Stomach (tissue), 9 donors: ENCODE data around the gene MCTP1. TPM values are rescaled to one million over a fixed set of nuclear protein-coding genes. Genes with fewer than 3 reads are reported as not detected.

Source experiments
- DNase-seq, 2 donors: peaks; one replicate each; pipeline versions ENCODE4 v3.0.0 to v3.0.0-alpha.2; 2013 to 2019
- H3K27ac ChIP-seq, 5 donors: fragments of 200-600 bp in 4 of 5; sonication (generic) in 4 of 5; one replicate each; pipeline ENCODE4 v1.5.1; 2013 to 2019; ENCODE audit warnings: mild to moderate bottlenecking in 1 of 5, moderate library complexity in 1 of 5
- H3K27me3 ChIP-seq, 3 donors: fragments of 200-600 bp; sonication (generic); one replicate each; pipeline ENCODE4 v1.5.1; 2017 to 2019; ENCODE audit warnings: mixed run types in 1 of 3
- H3K36me3 ChIP-seq, 4 donors: fragments of 200-600 bp; sonication (generic); 1 replicate in 3 of 4; 2 replicates in 1 of 4; pipeline ENCODE4 v1.5.1; 2016 to 2019
- H3K4me1 ChIP-seq, 4 donors: fragments of 200-600 bp; sonication (generic); one replicate each; pipeline ENCODE4 v1.5.1; 2016 to 2019
- H3K4me3 ChIP-seq, 4 donors: fragments of 200-600 bp; sonication (generic) in 3 of 4; one replicate each; pipeline ENCODE4 v1.5.1; 2016 to 2019; ENCODE audit warnings: mild to moderate bottlenecking in 1 of 4
- H3K9me3 ChIP-seq, 4 donors: fragments of 200-600 bp; sonication (generic); one replicate each; pipeline ENCODE4 v1.5.1; 2016 to 2019
- CTCF ChIP-seq, 7 experiments: fragments of 450-650 bp in 4 of 7; fragments of 200-600 bp in 3 of 7; sonication (generic) in 3 of 7; IDR thresholded peaks; one replicate each; pipeline ENCODE4 v1.5.1; 2016 to 2019; ENCODE audit warnings: antibody characterized with exemption in 7 of 7, control low read depth in 2 of 7, mild to moderate bottlenecking in 1 of 7
- EP300 ChIP-seq: sonication (generic); formaldehyde crosslinking; IDR thresholded peaks from one replicate; pipeline ENCODE4 v1.6.1; 2017; ENCODE audit warnings: antibody characterized with exemption
- POLR2A ChIP-seq, 4 donors: fragments of 450-650 bp; IDR thresholded peaks; one replicate each; pipeline ENCODE4 v1.6.1; 2016; ENCODE audit warnings: antibody characterized with exemption in 4 of 4, control low read depth in 2 of 4, mild to moderate bottlenecking in 1 of 4, moderate library complexity in 1 of 4
- POLR2AphosphoS5 ChIP-seq, 3 donors: sonication (generic); formaldehyde crosslinking; IDR thresholded peaks; one replicate each; pipeline ENCODE4 v1.6.1; 2016; ENCODE audit warnings: antibody characterized with exemption in 3 of 3
- whole genome bisulfite sequencing, 5 donors: extraction: QIAGEN DNeasy Blood & Tissue Kit in 3 of 5; methylation state at CpG; one replicate each; pipeline versions ENCODE4 v1.1.5 to v1.1.7; 2013 to 2018; 5-methylcytosine and 5-hydroxymethylcytosine counted together
- intact Hi-C: fragments of 100-400 bp; cut with DNase I; formaldehyde crosslinking; loops from one replicate; pipeline ENCODE4 v1.15.1; 2023; ENCODE audit warnings: low total_unique reads
- polyA plus RNA-seq, 3 donors: library from polyadenylated mRNA; stranded (reverse); fragments of 200-250 nt; gene quantifications; one replicate each; pipeline ENCODE4 v1.2.3, GENCODE V29; 2013
- total RNA-seq, 5 donors: library from RNA; depleted of rRNA; stranded (reverse); fragments of >200 nt; gene quantifications; one replicate each; pipeline versions ENCODE4 v1.1.0 to v1.2.3, GENCODE V29; 2014 to 2016
- donor health status: healthy with polysubstance abuse.
- donor health status: Bipolar disorder and iron deficiency.
- donor health status: healthy.

MCTP1 gene
- total and polyA plus RNA-seq, 8 donors = 1.4 to 47.9 (median 11.3) TPM

GRCh38 chr5:94855543-94855942, 429.4 kb downstream of the MCTP1 start:
- no peaks in the 10 kb centered on the region for H3K27me3 ChIP-seq
- intact Hi-C loops = no loop called here
- TF ChIP-seq POLR2A (IDR thresholded peaks at IDR 0.05) = no peak
- no peak for TF ChIP-seq EP300
- TF ChIP-seq CTCF (IDR thresholded peaks at IDR 0.05) = no peak
- no peak for TF ChIP-seq POLR2AphosphoS5 (IDR thresholded peaks at IDR 0.05)
- H3K9me3 ChIP-seq = no peaks in the 10 kb centered on the region
- no peak for DNase-seq
- H3K4me3 ChIP-seq = no peak overlapping the region
- WGBS, 5 donors = 49 to 67% (median 53%) methylated on average over 6 of the region's 6 CpGs
- no peaks in the 10 kb centered on the region for H3K36me3 ChIP-seq
- no peak overlapping the region for H3K27ac ChIP-seq
- H3K4me1 ChIP-seq = no peaks in the 10 kb centered on the region

- 68 to 76% (median 72%) methylated on average over 2 of the region's 2 CpGs for WGBS, 5 donors
- no peaks in the 10 kb centered on the region for H3K27me3 ChIP-seq
- intact Hi-C loops = no loop called here
- H3K4me1 ChIP-seq = peaks cover 0 to 6% (median 3%) of the 10 kb centered on the region in 4 donors
- no peaks in the 10 kb centered on the region for H3K9me3 ChIP-seq
- no peak overlapping the region for H3K27ac ChIP-seq
- TF ChIP-seq CTCF (IDR thresholded peaks at IDR 0.05) = no peak
- no peak for TF ChIP-seq POLR2A (IDR thresholded peaks at IDR 0.05)
- TF ChIP-seq EP300 = no peak
- TF ChIP-seq POLR2AphosphoS5 (IDR thresholded peaks at IDR 0.05) = no peak
- no peak overlapping the region for H3K4me3 ChIP-seq
- H3K36me3 ChIP-seq = no peaks in the 10 kb centered on the region
- no peak for DNase-seq
These were observed 431.8 kb downstream of the MCTP1 start for GRCh38 chr5:94853120-94853519.

- peaks cover 0 to 6% (median 3%) of the 10 kb centered on the region in 4 donors for H3K4me1 ChIP-seq
- DNase-seq = no peak
- TF ChIP-seq CTCF (IDR thresholded peaks at IDR 0.05) = no peak
- no peak for TF ChIP-seq EP300
- TF ChIP-seq POLR2AphosphoS5 (IDR thresholded peaks at IDR 0.05) = no peak
- no peak for TF ChIP-seq POLR2A (IDR thresholded peaks at IDR 0.05)
- H3K36me3 ChIP-seq = peaks cover 0 to 6% (median 0%) of the 10 kb centered on the region in 4 donors
- WGBS, 5 donors = 67 to 91% (median 71%) methylated on average over 1 of the region's 1 CpG
- no peak overlapping the region for H3K4me3 ChIP-seq
- intact Hi-C loops = no loop called here
- no peaks in the 10 kb centered on the region for H3K9me3 ChIP-seq
- no peaks in the 10 kb centered on the region for H3K27me3 ChIP-seq
- H3K27ac ChIP-seq = no peak overlapping the region
These were observed 433.9 kb downstream of the MCTP1 start for GRCh38 chr5:94850960-94851359.

GRCh38 chr5:94849821-94850736, 434.8 kb downstream of the MCTP1 start:
- peak in 4 of 7 experiments; percentile 23 to 52 (median 36) for TF ChIP-seq CTCF (IDR thresholded peaks at IDR 0.05)
- no peak for TF ChIP-seq POLR2A (IDR thresholded peaks at IDR 0.05)
- Histone ChIP-seq H3K4me3 (no peak overlapping the region), H3K27me3 (no peaks in the 10 kb centered on the region), H3K4me1 (peaks cover 0 to 6% (median 3%) of the 10 kb centered on the region in 4 donors), H3K27ac (no peak overlapping the region), H3K36me3 (peaks cover 0 to 6% (median 0%) of the 10 kb centered on the region in 4 donors), H3K9me3 (no peaks in the 10 kb centered on the region)
- WGBS, 5 donors = 32 to 35% (median 33%) methylated on average over 10 of the region's 10 CpGs
- intact Hi-C loops = no loop called here
- DNase-seq = peak in 1 of 2 donors; percentile 78
